ENCODE measurements around the gene UBE2G2. TPM values are rescaled to one million over a fixed set of nuclear protein-coding genes. Genes with fewer than 3 reads are reported as not detected.

The UBE2G2 gene
- total RNA-seq, 1 experiment from 2014 or later, result 121 TPM

DNA sequence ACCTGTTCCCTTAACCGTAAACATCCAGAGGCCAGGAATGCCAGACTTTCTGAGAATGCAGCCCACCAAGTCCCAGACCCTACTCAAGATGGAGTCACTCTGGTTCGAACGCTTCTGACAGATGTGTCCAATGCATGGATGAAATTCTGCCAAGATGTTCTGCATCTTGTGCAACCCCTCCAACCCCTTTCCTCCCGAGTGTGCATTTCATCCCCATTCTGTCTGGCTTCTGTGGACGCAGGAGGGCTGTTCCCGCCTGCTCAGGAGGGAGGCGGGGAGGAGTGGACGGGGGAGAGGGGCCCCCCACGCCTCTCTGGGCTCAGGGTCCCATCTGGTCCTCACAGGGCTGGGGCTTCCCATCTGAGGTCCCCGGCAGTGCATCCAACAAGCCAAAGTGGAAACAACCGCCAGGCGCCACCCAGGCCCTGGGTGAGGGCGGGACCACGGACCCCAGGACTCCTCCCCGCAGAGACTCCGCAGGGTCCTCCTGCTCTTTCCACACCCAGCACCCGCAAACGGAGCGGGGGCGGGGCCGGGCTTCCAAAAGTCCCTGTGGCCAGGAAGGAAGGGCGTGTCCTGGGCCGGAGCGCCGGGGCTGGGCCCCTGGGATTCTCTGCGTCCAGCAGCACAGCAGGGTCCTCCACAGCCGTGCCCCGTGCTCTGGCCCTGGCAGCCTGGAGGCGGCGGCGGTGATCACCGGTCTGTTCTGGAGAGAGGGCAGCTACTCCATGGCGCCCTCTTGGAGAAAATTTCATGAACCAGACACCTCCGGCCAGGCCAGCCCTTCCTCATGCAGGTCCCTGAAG, 44.0 kb upstream of the UBE2G2 start:
- Histone ChIP-seq H3T11ph (ENCODE audit: low read length) (no peak overlapping the region), H4K8ac (replicated peaks; ENCODE audit: insufficient read length, low read depth, low read length) (no peak overlapping the region), H3K9ac (ENCODE audit: extremely low read depth, insufficient read length, low read length) (no peak overlapping the region), H3K18ac (ENCODE audit: insufficient read length, low read depth, low read length) (no peak overlapping the region), H3K79me1 (ENCODE audit: insufficient read depth, low read depth, low read length, poor library complexity, severe bottlenecking) (no peaks in the 10 kb centered on the region), H3K56ac (ENCODE audit: insufficient read length, low read depth, low read length) (no peak overlapping the region), H3K4ac (ENCODE audit: low read depth, low read length) (no peak overlapping the region), H2BK15ac (ENCODE audit: low read depth, low read length) (no peak overlapping the region), H3K4me1 (ENCODE audit: insufficient read depth, low read length) (0 out of 2 replicates have a peak, but pooled peaks cover 2% of the 10 kb centered on the region), H3K79me2 (ENCODE audit: insufficient read depth, low read length) (no peaks in the 10 kb centered on the region), H3K23ac (ENCODE audit: insufficient read length, low read depth, low read length) (no peak overlapping the region), H2BK12ac (ENCODE audit: insufficient read length, low read depth, low read length) (no peak overlapping the region), H4K5ac (ENCODE audit: insufficient read length, low read depth, low read length) (no peak overlapping the region), H3K23me2 (ENCODE audit: insufficient read length, low read depth, low read length, poor library complexity, severe bottlenecking) (no peaks in the 10 kb centered on the region), H4K91ac (ENCODE audit: insufficient read length, low read depth, low read length) (no peak overlapping the region), H2AK5ac (ENCODE audit: insufficient read length, low read length) (no peak overlapping the region), H3K27me3 (ENCODE audit: insufficient read depth, low read length) (no peaks in the 10 kb centered on the region), H2AFZ (ENCODE audit: low read length) (no peak overlapping the region), H2BK20ac (ENCODE audit: low read depth, low read length, poor library complexity, severe bottlenecking) (no peak overlapping the region), H2BK5ac (ENCODE audit: insufficient read length, low read length) (no peak overlapping the region), H3K4me2 (ENCODE audit: insufficient read depth, insufficient read length, low read length) (peak overlapping the region; percentile 8), H3K14ac (ENCODE audit: insufficient read depth, low read length) (no peak overlapping the region), H3K9me3 (ENCODE audit: control insufficient read depth, low read depth, low read length) (no peaks in the 10 kb centered on the region), H3K27ac (ENCODE audit: insufficient read length, low read depth, low read length) (no peak overlapping the region), H4K20me1 (ENCODE audit: control insufficient read depth, insufficient read depth, insufficient read length) (no peaks in the 10 kb centered on the region), H2BK120ac (ENCODE audit: low read depth, low read length, poor library complexity, severe bottlenecking) (no peak overlapping the region)
- H3K9me3 Mint-ChIP-seq, result no peaks in the 10 kb centered on the region
- H3K4me3 Mint-ChIP-seq, result peak overlapping the region; percentile 54 to 67
- TF ChIP-seq, protein P1, sequence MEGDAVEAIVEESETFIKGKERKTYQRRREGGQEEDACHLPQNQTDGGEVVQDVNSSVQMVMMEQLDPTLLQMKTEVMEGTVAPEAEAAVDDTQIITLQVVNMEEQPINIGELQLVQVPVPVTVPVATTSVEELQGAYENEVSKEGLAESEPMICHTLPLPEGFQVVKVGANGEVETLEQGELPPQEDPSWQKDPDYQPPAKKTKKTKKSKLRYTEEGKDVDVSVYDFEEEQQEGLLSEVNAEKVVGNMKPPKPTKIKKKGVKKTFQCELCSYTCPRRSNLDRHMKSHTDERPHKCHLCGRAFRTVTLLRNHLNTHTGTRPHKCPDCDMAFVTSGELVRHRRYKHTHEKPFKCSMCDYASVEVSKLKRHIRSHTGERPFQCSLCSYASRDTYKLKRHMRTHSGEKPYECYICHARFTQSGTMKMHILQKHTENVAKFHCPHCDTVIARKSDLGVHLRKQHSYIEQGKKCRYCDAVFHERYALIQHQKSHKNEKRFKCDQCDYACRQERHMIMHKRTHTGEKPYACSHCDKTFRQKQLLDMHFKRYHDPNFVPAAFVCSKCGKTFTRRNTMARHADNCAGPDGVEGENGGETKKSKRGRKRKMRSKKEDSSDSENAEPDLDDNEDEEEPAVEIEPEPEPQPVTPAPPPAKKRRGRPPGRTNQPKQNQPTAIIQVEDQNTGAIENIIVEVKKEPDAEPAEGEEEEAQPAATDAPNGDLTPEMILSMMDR (conservative IDR thresholded peaks at IDR 0.05), result peak; percentile 66
- no peak overlapping the region for H3K27ac Mint-ChIP-seq
- no CpG with 5 or more reads among the region's 34 CpGs for WGBS (ENCODE audit: extremely low coverage, insufficient read length, low lambda C conversion rate)
- H3K36me3 Mint-ChIP-seq (ENCODE audit: insufficient read depth in 1 of 3, low read depth in 3 of 3), result peaks cover 8 to 22% (median 21%) of the 10 kb centered on the region in 3 experiments; a peak in 6 of 7 replicates
- peaks cover 13 to 21% of the 10 kb centered on the region in 2 experiments for H3K4me1 Mint-ChIP-seq
- peak; percentile 91 for DNase-seq
- H3K27me3 Mint-ChIP-seq (ENCODE audit: low read depth), result peaks cover 3% of the 10 kb centered on the region; the same call in 1 of the 2 replicates

Data from H9 (cell line).